HepG2 (cell line): ENCODE data around the gene CNNM4. TPM values are rescaled to one million over a fixed set of nuclear protein-coding genes. Genes with fewer than 3 reads are reported as not detected.

Experiments
- BORCS8-MEF2B ChIP-seq: sonication (generic); formaldehyde crosslinking; IDR thresholded peaks from 2 replicates; pipeline ENCODE4 v1.8.0; 2022; ENCODE audit warnings: mild to moderate bottlenecking, missing genetic modification reagents
- CBX2 ChIP-seq, 2 experiments: fragments of 200-600 bp in 1 of 2; sonication (generic); formaldehyde crosslinking in 1 of 2; IDR thresholded peaks; 2 replicates each; pipeline versions ENCODE4 v1.7.0 to v1.8.1; 2018 to 2022; ENCODE audit warnings: low read depth in 2 of 2, low read length in 1 of 2, mild to moderate bottlenecking in 1 of 2, missing genetic modification reagents in 1 of 2
- EED ChIP-seq: sonication (generic); formaldehyde crosslinking; IDR thresholded peaks from 2 replicates; pipeline ENCODE4 v1.5.0; 2020; ENCODE audit warnings: mild to moderate bottlenecking, missing genetic modification reagents
- GABPA ChIP-seq, 2 experiments: IDR thresholded peaks; 2 replicates each; pipeline ENCODE4 v1.6.1; 2011 to 2016; ENCODE audit warnings: low read depth in 2 of 2, low read length in 1 of 2, missing biosample characterization in 1 of 2, missing genetic modification characterization in 1 of 2
- JDP2 ChIP-seq: sonication (generic); formaldehyde crosslinking; IDR thresholded peaks from 2 replicates; pipeline ENCODE4 v1.8.1; 2022; ENCODE audit warnings: missing genetic modification reagents, borderline replicate concordance
- JUND ChIP-seq: sonication (generic); formaldehyde crosslinking; IDR thresholded peaks from 2 replicates; pipeline ENCODE4 v1.8.0; 2022; ENCODE audit warnings: mild to moderate bottlenecking, missing genetic modification reagents
- KAT7 ChIP-seq: IDR thresholded peaks from 2 replicates; pipeline ENCODE4 v1.6.1; 2018; ENCODE audit warnings: borderline replicate concordance, missing compliant biosample characterization
- MEIS2 ChIP-seq: sonication (generic); formaldehyde crosslinking; IDR thresholded peaks from 2 replicates; pipeline ENCODE4 v1.9.0; 2021; ENCODE audit warnings: mild to moderate bottlenecking, missing genetic modification reagents
- RNF2 ChIP-seq: fragments of 450-650 bp; conservative IDR thresholded peaks from 2 replicates; pipeline ENCODE4 v1.6.1; 2016; ENCODE audit warnings: low read depth
- SMYD3 ChIP-seq: sonication (generic); formaldehyde crosslinking; IDR thresholded peaks from 2 replicates; pipeline ENCODE4 v1.8.1; 2023; ENCODE audit warnings: mild to moderate bottlenecking, missing genetic modification reagents
- SNAPC2 ChIP-seq: sonication (generic); formaldehyde crosslinking; IDR thresholded peaks from 2 replicates; pipeline ENCODE4 v1.8.1; 2022; ENCODE audit warnings: mild to moderate bottlenecking, missing genetic modification reagents
- TCF7 ChIP-seq: sonication (generic); IDR thresholded peaks from 2 replicates; pipeline ENCODE4 v1.6.1; 2016; ENCODE audit warnings: antibody characterized with exemption, low read depth
- ZKSCAN1 ChIP-seq: fragments of 150-350 bp; IDR thresholded peaks from 2 replicates; pipeline ENCODE4 v1.6.1; 2014; ENCODE audit warnings: low read length
- ZNF230 ChIP-seq: sonication (generic); formaldehyde crosslinking; IDR thresholded peaks from 2 replicates; pipeline ENCODE4 v1.4.0; 2020; ENCODE audit warnings: mild to moderate bottlenecking, missing genetic modification reagents
- ZNF431 ChIP-seq: sonication (generic); formaldehyde crosslinking; IDR thresholded peaks from 2 replicates; pipeline ENCODE4 v1.9.0; 2022; ENCODE audit warnings: missing genetic modification reagents, low read depth, mild to moderate bottlenecking, borderline replicate concordance
- ZNF557 ChIP-seq: sonication (generic); formaldehyde crosslinking; IDR thresholded peaks from 2 replicates; pipeline ENCODE4 v1.4.0; 2020; ENCODE audit warnings: missing genetic modification reagents
- ZNF670 ChIP-seq: sonication (generic); formaldehyde crosslinking; IDR thresholded peaks from 2 replicates; pipeline ENCODE4 v1.8.0; 2022; ENCODE audit warnings: mild to moderate bottlenecking, missing genetic modification reagents, borderline replicate concordance
- ZNF766 ChIP-seq: sonication (generic); formaldehyde crosslinking; IDR thresholded peaks from 2 replicates; pipeline ENCODE4 v1.5.0; 2020; ENCODE audit warnings: missing genetic modification reagents, borderline replicate concordance
- polyA plus RNA-seq, 8 experiments: library from polyadenylated mRNA; depleted of rRNA in 3 of 8; stranded (reverse) in 7 of 8; unstranded in 1 of 8; fragments of >200 nt; fragmentation: Illumina TruSeq in 4 of 8; extraction: Trizol in 4 of 8; gene quantifications; 2 replicates each; pipeline versions ENCODE4 v1.2.1 to v1.2.3, GENCODE V29; 2011 to 2016; ENCODE audit warnings: low read depth in 4 of 8, missing spikeins in 1 of 8, mixed read lengths in 1 of 8; ENCODE audit not compliant: insufficient read depth in 1 of 8
- total RNA-seq, 5 experiments: library from RNA; depleted of rRNA; stranded (reverse); fragments of >200 nt; fragmentation: Illumina TruSeq; extraction: Trizol; gene quantifications; 2 replicates each; pipeline ENCODE4 v1.2.3, GENCODE V29; 2016; ENCODE audit warnings: low read depth in 1 of 5
- TF ChIP-seq, protein P1 (sequence below): sonication (generic); formaldehyde crosslinking; IDR thresholded peaks from 2 replicates; pipeline ENCODE4 v1.5.0; 2020; ENCODE audit warnings: mild to moderate bottlenecking, missing genetic modification reagents, borderline replicate concordance
- TF ChIP-seq, protein P2 (sequence below): sonication (generic); formaldehyde crosslinking; IDR thresholded peaks from 2 replicates; pipeline ENCODE4 v1.5.1; 2020; ENCODE audit warnings: mild to moderate bottlenecking, missing genetic modification reagents
- TF ChIP-seq, protein P3 (sequence below): sonication (generic); formaldehyde crosslinking; IDR thresholded peaks from 2 replicates; pipeline ENCODE4 v1.4.0; 2020; ENCODE audit warnings: missing genetic modification reagents

CNNM4 gene
- total and polyA plus RNA-seq, 2 of the 13 experiments (the other 11 are each of a cell fraction or from before 2014, with no cell fraction given), result 5.9 to 8.4 TPM

DNA sequence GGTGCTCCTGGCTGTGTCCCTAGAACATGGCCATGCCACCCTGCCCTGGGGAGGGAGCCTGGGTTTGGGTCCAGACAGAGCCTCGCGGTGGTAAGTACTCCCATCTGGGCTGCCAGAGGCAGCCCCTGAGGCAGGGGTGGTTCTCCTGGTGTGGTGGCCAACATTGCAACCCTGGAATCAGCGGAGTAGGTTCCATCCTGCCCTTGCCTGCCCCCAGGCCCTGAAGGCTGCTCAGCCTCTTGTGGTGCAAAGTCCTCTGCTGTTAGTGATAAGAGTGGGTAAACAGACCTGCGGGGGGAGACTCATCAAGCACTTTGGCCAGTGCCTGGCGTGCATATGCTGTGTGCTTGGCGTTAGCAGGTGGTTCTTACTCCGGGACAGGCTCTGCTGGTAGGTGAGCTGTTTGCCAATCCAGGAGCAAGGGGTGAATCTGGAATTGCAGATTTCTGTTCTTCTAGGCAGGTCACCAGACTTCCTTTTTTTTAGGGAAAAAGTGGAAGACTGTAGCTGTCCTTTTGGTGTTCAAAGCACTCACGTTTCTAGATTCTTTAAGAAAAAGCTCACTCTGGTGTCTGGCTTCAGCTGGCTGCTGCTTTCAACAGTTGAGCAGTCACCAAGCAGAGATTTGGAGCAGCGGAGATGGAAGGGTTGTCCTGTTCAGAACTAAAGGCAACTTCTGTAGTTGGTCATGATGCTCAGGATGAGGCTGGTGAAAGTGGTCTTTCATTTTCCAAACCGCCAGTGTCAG, 58.6 kb downstream of the CNNM4 start (continued):
- TF ChIP-seq, protein P1, sequence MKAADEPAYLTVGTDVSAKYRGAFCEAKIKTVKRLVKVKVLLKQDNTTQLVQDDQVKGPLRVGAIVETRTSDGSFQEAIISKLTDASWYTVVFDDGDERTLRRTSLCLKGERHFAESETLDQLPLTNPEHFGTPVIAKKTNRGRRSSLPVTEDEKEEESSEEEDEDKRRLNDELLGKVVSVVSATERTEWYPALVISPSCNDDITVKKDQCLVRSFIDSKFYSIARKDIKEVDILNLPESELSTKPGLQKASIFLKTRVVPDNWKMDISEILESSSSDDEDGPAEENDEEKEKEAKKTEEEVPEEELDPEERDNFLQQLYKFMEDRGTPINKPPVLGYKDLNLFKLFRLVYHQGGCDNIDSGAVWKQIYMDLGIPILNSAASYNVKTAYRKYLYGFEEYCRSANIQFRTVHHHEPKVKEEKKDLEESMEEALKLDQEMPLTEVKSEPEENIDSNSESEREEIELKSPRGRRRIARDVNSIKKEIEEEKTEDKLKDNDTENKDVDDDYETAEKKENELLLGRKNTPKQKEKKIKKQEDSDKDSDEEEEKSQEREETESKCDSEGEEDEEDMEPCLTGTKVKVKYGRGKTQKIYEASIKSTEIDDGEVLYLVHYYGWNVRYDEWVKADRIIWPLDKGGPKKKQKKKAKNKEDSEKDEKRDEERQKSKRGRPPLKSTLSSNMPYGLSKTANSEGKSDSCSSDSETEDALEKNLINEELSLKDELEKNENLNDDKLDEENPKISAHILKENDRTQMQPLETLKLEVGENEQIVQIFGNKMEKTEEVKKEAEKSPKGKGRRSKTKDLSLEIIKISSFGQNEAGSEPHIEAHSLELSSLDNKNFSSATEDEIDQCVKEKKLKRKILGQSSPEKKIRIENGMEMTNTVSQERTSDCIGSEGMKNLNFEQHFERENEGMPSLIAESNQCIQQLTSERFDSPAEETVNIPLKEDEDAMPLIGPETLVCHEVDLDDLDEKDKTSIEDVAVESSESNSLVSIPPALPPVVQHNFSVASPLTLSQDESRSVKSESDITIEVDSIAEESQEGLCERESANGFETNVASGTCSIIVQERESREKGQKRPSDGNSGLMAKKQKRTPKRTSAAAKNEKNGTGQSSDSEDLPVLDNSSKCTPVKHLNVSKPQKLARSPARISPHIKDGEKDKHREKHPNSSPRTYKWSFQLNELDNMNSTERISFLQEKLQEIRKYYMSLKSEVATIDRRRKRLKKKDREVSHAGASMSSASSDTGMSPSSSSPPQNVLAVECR, result peak; percentile 95
- 0 out of 2 replicates have a peak, but pooled peaks have one; percentile 61 for TF ChIP-seq ZNF766 (CRISPR knock-in tag)
- TF ChIP-seq ZNF557 (CRISPR knock-in tag), result peak; percentile 95
- TF ChIP-seq BORCS8-MEF2B, result peak; percentile 87
- 0 out of 2 replicates have a peak, but pooled peaks have one; percentile 15 for TF ChIP-seq SMYD3 (CRISPR knock-in tag)
- peak; percentile 62; the same call in 1 of the 2 replicates for TF ChIP-seq JUND (CRISPR knock-in tag)
- TF ChIP-seq TCF7, result peak; percentile 42
- TF ChIP-seq, protein P2, sequence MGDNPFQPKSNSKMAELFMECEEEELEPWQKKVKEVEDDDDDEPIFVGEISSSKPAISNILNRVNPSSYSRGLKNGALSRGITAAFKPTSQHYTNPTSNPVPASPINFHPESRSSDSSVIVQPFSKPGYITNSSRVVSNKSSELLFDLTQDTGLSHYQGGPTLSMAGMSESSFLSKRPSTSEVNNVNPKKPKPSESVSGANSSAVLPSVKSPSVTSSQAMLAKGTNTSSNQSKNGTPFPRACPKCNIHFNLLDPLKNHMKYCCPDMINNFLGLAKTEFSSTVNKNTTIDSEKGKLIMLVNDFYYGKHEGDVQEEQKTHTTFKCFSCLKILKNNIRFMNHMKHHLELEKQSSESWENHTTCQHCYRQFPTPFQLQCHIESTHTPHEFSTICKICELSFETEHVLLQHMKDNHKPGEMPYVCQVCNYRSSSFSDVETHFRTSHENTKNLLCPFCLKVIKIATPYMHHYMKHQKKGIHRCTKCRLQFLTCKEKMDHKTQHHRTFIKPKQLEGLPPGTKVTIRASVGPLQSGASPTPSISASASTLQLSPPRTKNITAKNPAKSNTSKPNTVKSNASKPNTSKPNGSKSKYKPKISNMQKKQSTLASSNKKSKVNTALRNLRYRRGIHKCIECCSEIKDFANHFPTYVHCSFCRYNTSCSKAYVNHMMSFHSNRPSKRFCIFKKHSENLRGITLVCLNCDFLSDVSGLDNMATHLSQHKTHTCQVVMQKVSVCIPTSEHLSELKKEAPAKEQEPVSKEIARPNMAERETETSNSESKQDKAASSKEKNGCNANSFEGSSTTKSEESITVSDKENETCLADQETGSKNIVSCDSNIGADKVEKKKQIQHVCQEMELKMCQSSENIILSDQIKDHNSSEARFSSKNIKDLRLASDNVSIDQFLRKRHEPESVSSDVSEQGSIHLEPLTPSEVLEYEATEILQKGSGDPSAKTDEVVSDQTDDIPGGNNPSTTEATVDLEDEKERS (CRISPR knock-in tag), result peak; percentile 96
- peak; percentile 82 for TF ChIP-seq ZNF670 (CRISPR knock-in tag)
- TF ChIP-seq ZNF230 (CRISPR knock-in tag), result peak; percentile 59; the same call in 1 of the 2 replicates
- TF ChIP-seq MEIS2 (CRISPR knock-in tag), result peak; percentile 97
- peak; percentile 63; the same call in 1 of the 2 replicates for TF ChIP-seq RNF2
- peak; percentile 74; the same call in 1 of the 2 replicates for TF ChIP-seq SNAPC2
- TF ChIP-seq JDP2 (CRISPR knock-in tag), result no peak
- TF ChIP-seq CBX2 (IDR thresholded peaks at IDR 0.05; ENCODE audit: low read depth, low read length), result no peak
- TF ChIP-seq CBX2 (CRISPR knock-in tag; IDR thresholded peaks at IDR 0.05; ENCODE audit: low read depth), result 0 out of 2 replicates have a peak, but pooled peaks have one; percentile 66
- TF ChIP-seq ZKSCAN1, result peak; percentile 78
- TF ChIP-seq KAT7 (CRISPR knock-in tag), result peak; percentile 74; the same call in 1 of the 2 replicates
- peak; percentile 98 for TF ChIP-seq ZNF431 (CRISPR knock-in tag)
- peak; percentile 77; the same call in 1 of the 2 replicates for TF ChIP-seq EED (CRISPR knock-in tag)
- TF ChIP-seq GABPA (IDR thresholded peaks at IDR 0.05; ENCODE audit: low read depth, low read length), result no peak
- TF ChIP-seq GABPA (CRISPR knock-in tag; IDR thresholded peaks at IDR 0.05; ENCODE audit: low read depth), result peak; percentile 49; the same call in 1 of the 2 replicates
- TF ChIP-seq, protein P3, sequence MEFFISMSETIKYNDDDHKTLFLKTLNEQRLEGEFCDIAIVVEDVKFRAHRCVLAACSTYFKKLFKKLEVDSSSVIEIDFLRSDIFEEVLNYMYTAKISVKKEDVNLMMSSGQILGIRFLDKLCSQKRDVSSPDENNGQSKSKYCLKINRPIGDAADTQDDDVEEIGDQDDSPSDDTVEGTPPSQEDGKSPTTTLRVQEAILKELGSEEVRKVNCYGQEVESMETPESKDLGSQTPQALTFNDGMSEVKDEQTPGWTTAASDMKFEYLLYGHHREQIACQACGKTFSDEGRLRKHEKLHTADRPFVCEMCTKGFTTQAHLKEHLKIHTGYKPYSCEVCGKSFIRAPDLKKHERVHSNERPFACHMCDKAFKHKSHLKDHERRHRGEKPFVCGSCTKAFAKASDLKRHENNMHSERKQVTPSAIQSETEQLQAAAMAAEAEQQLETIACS (CRISPR knock-in tag), result 0 out of 2 replicates have a peak, but pooled peaks have one; percentile 35
